Measurements from ENCODE around the gene CAMK1. TPM values are rescaled to one million over a fixed set of nuclear protein-coding genes. Genes with fewer than 3 reads are reported as not detected.

CAMK1 gene
- total RNA-seq, 1 experiment from 2014 or later = 36.6 TPM

GRCh38 chr3:9739181-9739580, 30.6 kb downstream of the CAMK1 start:
- no peaks in the 10 kb centered on the region for H3F3A ChIP-seq (ENCODE audit: low read length, unreplicated experiment)
- no peak overlapping the region for H3K9ac ChIP-seq (ENCODE audit: low read length)
- H3K4me3 ChIP-seq (ENCODE audit: low read length) = no peak overlapping the region
- no peak overlapping the region for H2AFZ ChIP-seq (ENCODE audit: low read length)
- CTCF ChIA-PET = no interaction called here
- POLR2A ChIA-PET (ENCODE audit: unreplicated experiment) = no interaction called here
- BruUV-seq (replicated peaks) = no TSS peak
- no peak for TF ChIP-seq EZH2 (IDR thresholded peaks at IDR 0.05; ENCODE audit: low read length, unreplicated experiment)
- no peak for TF ChIP-seq CTCF (conservative IDR thresholded peaks at IDR 0.05; ENCODE audit: low read depth, low read length)
- no peak overlapping the region for H3K4me2 ChIP-seq (ENCODE audit: low read length)
- intact Hi-C loops (cut with micrococcal nuclease) = no loop called here
- peaks cover 78% of the 10 kb centered on the region for H3K36me3 ChIP-seq (ENCODE audit: low read depth, low read length)
- no peaks in the 10 kb centered on the region for H3K4me1 ChIP-seq (ENCODE audit: insufficient read depth, low read length)
- H3K79me2 ChIP-seq (ENCODE audit: low read length) = peaks cover 25% of the 10 kb centered on the region
- no peak overlapping the region for H3K27ac ChIP-seq (ENCODE audit: low read length)
- no peaks in the 10 kb centered on the region for H3K9me3 ChIP-seq (ENCODE audit: low read length)
- ATAC-seq = no peak
- no peak for DNase-seq
- no peaks in the 10 kb centered on the region for H3K27me3 ChIP-seq (ENCODE audit: low read length)
- H4K20me1 ChIP-seq (ENCODE audit: low read length) = no peaks in the 10 kb centered on the region
- H3K9me2 ChIP-seq (replicated peaks; ENCODE audit: low read length) = no peaks in the 10 kb centered on the region

GRCh38 chr3:9736831-9737230, 32.9 kb downstream of the CAMK1 start:
- 0 out of 2 replicates have a peak, but pooled peaks have one; percentile 13 for ATAC-seq
- ChIA-PET POLR2A (ENCODE audit: unreplicated experiment) (no interaction called here), CTCF (no interaction called here)
- Histone ChIP-seq H3K4me2 (ENCODE audit: low read length) (no peak overlapping the region), H3K9me2 (replicated peaks; ENCODE audit: low read length) (no peaks in the 10 kb centered on the region), H4K20me1 (ENCODE audit: low read length) (peaks cover 13% of the 10 kb centered on the region), H3K9me3 (ENCODE audit: low read length) (no peaks in the 10 kb centered on the region), H2AFZ (ENCODE audit: low read length) (no peak overlapping the region), H3K79me2 (ENCODE audit: low read length) (peaks cover 48% of the 10 kb centered on the region), H3K27me3 (ENCODE audit: low read length) (no peaks in the 10 kb centered on the region), H3K4me1 (ENCODE audit: insufficient read depth, low read length) (peaks cover 11% of the 10 kb centered on the region), H3K4me3 (ENCODE audit: low read length) (no peak overlapping the region), H3K36me3 (ENCODE audit: low read depth, low read length) (peaks cover 61% of the 10 kb centered on the region), H3F3A (ENCODE audit: low read length, unreplicated experiment) (no peaks in the 10 kb centered on the region), H3K27ac (ENCODE audit: low read length) (no peak overlapping the region), H3K9ac (ENCODE audit: low read length) (no peak overlapping the region)
- no peak for DNase-seq
- BruUV-seq (replicated peaks) = no TSS peak
- TF ChIP-seq EZH2 (IDR thresholded peaks at IDR 0.05; ENCODE audit: low read length, unreplicated experiment) (no peak), EZH2phosphoT487 (IDR thresholded peaks at IDR 0.05; ENCODE audit: borderline replicate concordance, low read length) (no peak)
- intact Hi-C loops (cut with micrococcal nuclease) = no loop called here

- H3K27ac ChIP-seq (ENCODE audit: low read length) = no peak overlapping the region
- no peak overlapping the region for H2AFZ ChIP-seq (ENCODE audit: low read length)
- peaks cover 50% of the 10 kb centered on the region for H3K79me2 ChIP-seq (ENCODE audit: low read length)
- H4K20me1 ChIP-seq (ENCODE audit: low read length) = peaks cover 13% of the 10 kb centered on the region
- peak overlapping the region; percentile 89 for H3K4me3 ChIP-seq (ENCODE audit: low read length)
- ATAC-seq = no peak
- H3K36me3 ChIP-seq (ENCODE audit: low read depth, low read length) = peaks cover 28% of the 10 kb centered on the region
- BruUV-seq (replicated peaks) = TSS peak; percentile 41
- intact Hi-C loops (cut with micrococcal nuclease) = loop anchor here (5.0 kb wide), 1 partner anchor 770 kb away; the partner anchor contains the start of gene RAD18
- H3K4me1 ChIP-seq (ENCODE audit: insufficient read depth, low read length) = peaks cover 20% of the 10 kb centered on the region
- peak overlapping the region; percentile 99 for H3K9ac ChIP-seq (ENCODE audit: low read length)
- H3K9me2 ChIP-seq (replicated peaks; ENCODE audit: low read length) = no peaks in the 10 kb centered on the region
- DNase-seq = no peak
- H3K9me3 ChIP-seq (ENCODE audit: low read length) = no peaks in the 10 kb centered on the region
- TF ChIP-seq EZH2phosphoT487 (IDR thresholded peaks at IDR 0.05; ENCODE audit: borderline replicate concordance, low read length) = no peak
- TF ChIP-seq CTCF (conservative IDR thresholded peaks at IDR 0.05; ENCODE audit: low read depth, low read length) = no peak
- TF ChIP-seq EZH2 (IDR thresholded peaks at IDR 0.05; ENCODE audit: low read length, unreplicated experiment) = no peak
- H3K4me2 ChIP-seq (ENCODE audit: low read length) = peak overlapping the region; percentile 97
- CTCF ChIA-PET = interaction anchor here (0.9 kb wide), 1 partner anchor 17 kb away, joined by 3 read pairs; no protein-coding TSS in a partner anchor
- POLR2A ChIA-PET (ENCODE audit: unreplicated experiment) = no interaction called here
- no peaks in the 10 kb centered on the region for H3F3A ChIP-seq (ENCODE audit: low read length, unreplicated experiment)
- H3K27me3 ChIP-seq (ENCODE audit: low read length) = no peaks in the 10 kb centered on the region
Observed at GRCh38 chr3:9732740-9733115, 37.0 kb downstream of the CAMK1 start.

Data from PC-3 (cell line).